Panc1 (cell line): ENCODE results near the gene FSD1. TPM values are rescaled to one million over a fixed set of nuclear protein-coding genes. Genes with fewer than 3 reads are reported as not detected.

Source experiments
- ATAC-seq: fragments of 200-7000 bp; cut with Tn5 transposase; 2 replicates; pipeline ENCODE4 v1.9.1; 2020; ENCODE audit warnings: mild to moderate bottlenecking, moderate library complexity
- BruUV-seq: library from RNA; stranded (reverse); fragments of 400-500 nt; replicated peaks from 2 replicates; lab custom pipeline; 2021; lab: Mats Ljungman, UMichigan
- CTCF ChIA-PET: fragments of 300-600 bp; sonication (Branson Sonifier 250); formaldehyde crosslinking; loops from one replicate; lab custom pipeline; 2022; ENCODE audit warnings: antibody characterized with exemption; lab: Charles Lee
- POLR2A ChIA-PET: fragments of 300-600 bp; sonication (Branson Sonifier 250); formaldehyde crosslinking; loops from one replicate; lab custom pipeline; 2022; ENCODE audit warnings: antibody characterized with exemption; lab: Charles Lee
- DNase-seq: peaks from one replicate; pipeline ENCODE4 v3.0.0-alpha.2; 2010; ENCODE audit warnings: low read depth, low spot score
- H3K27ac ChIP-seq: 2 replicates; pipeline ENCODE4 v1.5.1; 2011; ENCODE audit warnings: mild to moderate bottlenecking, low read length, inconsistent platforms
- H3K27me3 ChIP-seq: fragments of 200-500 bp; sonication (Bioruptor generic); 2 replicates; pipeline ENCODE4 v1.6.0; 2014; ENCODE audit warnings: low read length, inconsistent platforms; ENCODE audit not compliant: control insufficient read depth, insufficient read depth
- H3K36me3 ChIP-seq: fragments of 200-500 bp; sonication (Bioruptor generic); 2 replicates; pipeline ENCODE4 v1.5.1; 2014; ENCODE audit warnings: inconsistent platforms, mild to moderate bottlenecking, low read length, moderate library complexity; ENCODE audit not compliant: control insufficient read depth, insufficient read depth
- H3K4me1 ChIP-seq: 2 replicates; pipeline ENCODE4 v1.5.1; 2011; ENCODE audit warnings: inconsistent platforms, mild to moderate bottlenecking, low read length, moderate library complexity; ENCODE audit not compliant: control insufficient read depth, insufficient read depth
- H3K4me3 ChIP-seq, 2 experiments: 2 replicates each; pipeline ENCODE4 v1.5.1; 2011 to 2012; ENCODE audit warnings: low read depth in 2 of 2, low read length in 2 of 2, mild to moderate bottlenecking in 2 of 2, inconsistent platforms in 1 of 2, moderate library complexity in 1 of 2
- H3K9me3 ChIP-seq: fragments of 200-500 bp; sonication (Bioruptor generic); 2 replicates; pipeline ENCODE4 v1.5.1; 2014; ENCODE audit warnings: low read depth, mild to moderate bottlenecking, inconsistent platforms, low read length, moderate library complexity; ENCODE audit not compliant: control insufficient read depth, insufficient read depth
- CTCF ChIP-seq: fragments of 450-650 bp; IDR thresholded peaks from 2 replicates; pipeline ENCODE4 v1.5.1; 2017; ENCODE audit warnings: mild to moderate bottlenecking
- REST ChIP-seq, 2 experiments: IDR thresholded peaks; 2 replicates each; pipeline ENCODE4 v1.6.1; 2011 to 2012; ENCODE audit warnings: low read depth in 2 of 2, control low read depth in 1 of 2, low read length in 1 of 2, mild to moderate bottlenecking in 1 of 2, moderate library complexity in 1 of 2; ENCODE audit not compliant: insufficient read depth in 1 of 2
- SIN3A ChIP-seq: IDR thresholded peaks from 2 replicates; pipeline ENCODE4 v1.6.1; 2012; ENCODE audit warnings: low read depth, mild to moderate bottlenecking, low read length, moderate library complexity, borderline replicate concordance; ENCODE audit not compliant: insufficient read depth
- TCF7L2 ChIP-seq: IDR thresholded peaks from 2 replicates; pipeline ENCODE4 v1.6.1; 2011; ENCODE audit warnings: mild to moderate bottlenecking, low read depth, low read length, inconsistent platforms
- in situ Hi-C: cut with HindIII; loops from 2 replicates; pipeline ENCODE4 v1.10.0; 2016; ENCODE audit warnings: low sequenced_read_pairs, low pct_unique_long_range_greater_than_20kb
- intact Hi-C: fragments of 100-400 bp; cut with micrococcal nuclease; formaldehyde crosslinking; loops from one replicate; pipeline ENCODE4 v1.10.0; 2022; ENCODE audit not compliant: unreplicated experiment
- total RNA-seq: library from RNA; stranded (reverse); gene quantifications from one replicate; pipeline ENCODE4 v1.2.1, GENCODE V29; 2021; ENCODE audit not compliant: unreplicated experiment

FSD1 gene
- total RNA-seq, 1 experiment from 2014 or later = 12.1 TPM

DNA sequence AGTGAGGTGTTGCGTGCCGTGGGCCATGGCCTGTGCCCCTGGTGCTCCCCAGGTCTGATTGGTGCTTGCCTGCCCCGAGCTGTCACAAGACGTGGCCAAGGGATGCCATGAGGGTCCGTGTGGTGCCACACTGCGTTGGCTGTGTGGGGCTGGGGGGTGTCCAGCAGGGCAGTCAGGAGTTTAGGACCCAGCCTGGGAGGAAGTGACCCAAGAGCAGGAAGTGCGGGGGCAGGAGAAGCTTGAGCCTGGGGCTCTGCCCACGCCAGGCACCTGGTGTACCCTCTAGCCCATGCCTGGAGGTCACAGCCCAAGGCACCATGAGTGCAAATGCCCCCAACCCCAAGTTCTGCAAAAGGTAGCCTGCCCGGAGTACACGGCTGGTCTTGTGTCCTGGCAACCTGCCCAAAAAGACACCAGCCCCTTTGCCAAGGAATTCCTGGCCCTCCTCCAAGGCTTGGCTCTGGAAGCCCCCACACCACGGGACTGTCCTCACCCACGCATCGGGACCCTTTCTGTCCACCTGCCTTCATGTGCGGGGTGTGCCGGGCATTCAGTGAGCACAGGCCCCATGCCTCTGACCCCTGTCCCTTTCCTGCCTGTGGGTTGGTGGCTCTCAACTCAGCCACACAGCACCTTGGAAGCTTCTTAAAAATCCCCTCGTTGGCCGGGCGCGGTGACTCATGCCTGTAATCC, 63.9 kb downstream of the FSD1 start:
- Histone ChIP-seq H3K4me1 (peaks cover 51% of the 10 kb centered on the region), H3K9me3 (no peaks in the 10 kb centered on the region), H3K4me3 (no peak overlapping the region), H3K27ac (peak overlapping the region; percentile 44), H3K27me3 (no peaks in the 10 kb centered on the region), H3K36me3 (no peaks in the 10 kb centered on the region)
- intact Hi-C loops = loop anchor here (5.0 kb wide), 1 partner anchor 34 kb away; the partner anchor contains the start of genes CHAF1A and SH3GL1
- in situ Hi-C loops = no loop called here
- ATAC-seq = no peak
- no peak for TF ChIP-seq TCF7L2
- no peak for TF ChIP-seq CTCF
- TF ChIP-seq SIN3A = no peak
- TF ChIP-seq REST (IDR thresholded peaks at IDR 0.05; ENCODE audit: insufficient read depth in 1 of 2, low read depth in 2 of 2, low read length in 1 of 2) = no peak
- CTCF ChIA-PET = no interaction called here
- POLR2A ChIA-PET = interaction anchor here (0.7 kb wide), 1 partner anchor 9 kb away, joined by 4 read pairs; no protein-coding TSS in a partner anchor
- BruUV-seq = no TSS peak
- no peak for DNase-seq

DNA sequence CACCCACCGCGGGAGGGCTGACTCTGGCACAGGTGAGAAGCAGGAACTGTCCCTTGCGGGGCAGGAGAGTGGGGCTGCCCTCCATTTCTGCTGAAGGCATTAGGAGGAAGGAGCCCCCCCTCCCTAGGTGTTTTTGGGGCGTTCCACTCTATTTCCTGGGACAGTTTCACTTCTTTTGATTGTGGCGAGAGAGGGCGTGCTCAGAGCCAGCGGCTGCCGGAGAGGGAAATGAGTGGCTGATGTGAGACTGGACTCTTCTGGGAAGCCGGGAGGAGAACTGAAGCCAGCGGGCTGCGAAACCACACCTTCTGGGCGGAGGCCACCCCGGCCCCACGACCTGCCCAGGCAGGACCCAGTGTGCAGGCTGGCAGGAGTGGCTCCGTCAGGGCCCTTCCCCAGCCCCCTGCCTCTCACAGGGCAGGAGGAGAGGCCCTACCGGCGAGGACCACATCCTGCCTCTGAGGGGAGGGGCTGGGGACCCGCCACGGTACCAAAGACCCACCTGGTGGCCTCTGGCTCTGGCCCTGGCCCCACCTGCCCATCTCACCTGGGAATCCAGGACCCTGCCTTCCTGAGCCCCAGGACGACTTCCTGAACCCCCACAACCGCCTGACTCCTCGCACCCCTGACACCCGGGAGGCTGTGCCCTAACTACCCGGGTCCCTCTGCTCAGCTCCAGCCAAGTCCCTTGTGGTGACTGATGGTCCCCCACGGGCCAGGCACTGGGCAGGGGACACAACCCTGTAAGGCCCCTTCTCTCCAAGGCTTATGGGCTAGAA, 64.9 kb downstream of the FSD1 start:
- ChIA-PET CTCF (no interaction called here), POLR2A (interaction anchor here (0.7 kb wide), 1 partner anchor 10 kb away, joined by 4 read pairs; no protein-coding TSS in a partner anchor)
- ATAC-seq = peak; percentile 37
- BruUV-seq = no TSS peak
- in situ Hi-C loops (no loop called here), intact Hi-C loops (loop anchor here (5.0 kb wide), 1 partner anchor 33 kb away; the partner anchor contains the start of genes CHAF1A and SH3GL1)
- H3K36me3 ChIP-seq = no peaks in the 10 kb centered on the region
- peaks cover 62% of the 10 kb centered on the region for H3K4me1 ChIP-seq
- H3K27me3 ChIP-seq = no peaks in the 10 kb centered on the region
- H3K9me3 ChIP-seq = no peaks in the 10 kb centered on the region
- H3K4me3 ChIP-seq = peak overlapping the region in 1 of 2 experiments; percentile 14; a peak in 1 of 4 replicates
- peak overlapping the region; percentile 92 for H3K27ac ChIP-seq
- TF ChIP-seq CTCF = no peak
- TF ChIP-seq REST (IDR thresholded peaks at IDR 0.05; ENCODE audit: insufficient read depth in 1 of 2, low read depth in 2 of 2, low read length in 1 of 2) = no peak
- no peak for DNase-seq
